HS-27A (cell line): Measurements from ENCODE around the gene SRR.

Source experiments
- DNase-seq: peaks from one replicate; pipeline ENCODE4 v3.0.0-alpha.2; 2012; ENCODE audit warnings: low read depth, missing footprints

Gene SRR

DNA sequence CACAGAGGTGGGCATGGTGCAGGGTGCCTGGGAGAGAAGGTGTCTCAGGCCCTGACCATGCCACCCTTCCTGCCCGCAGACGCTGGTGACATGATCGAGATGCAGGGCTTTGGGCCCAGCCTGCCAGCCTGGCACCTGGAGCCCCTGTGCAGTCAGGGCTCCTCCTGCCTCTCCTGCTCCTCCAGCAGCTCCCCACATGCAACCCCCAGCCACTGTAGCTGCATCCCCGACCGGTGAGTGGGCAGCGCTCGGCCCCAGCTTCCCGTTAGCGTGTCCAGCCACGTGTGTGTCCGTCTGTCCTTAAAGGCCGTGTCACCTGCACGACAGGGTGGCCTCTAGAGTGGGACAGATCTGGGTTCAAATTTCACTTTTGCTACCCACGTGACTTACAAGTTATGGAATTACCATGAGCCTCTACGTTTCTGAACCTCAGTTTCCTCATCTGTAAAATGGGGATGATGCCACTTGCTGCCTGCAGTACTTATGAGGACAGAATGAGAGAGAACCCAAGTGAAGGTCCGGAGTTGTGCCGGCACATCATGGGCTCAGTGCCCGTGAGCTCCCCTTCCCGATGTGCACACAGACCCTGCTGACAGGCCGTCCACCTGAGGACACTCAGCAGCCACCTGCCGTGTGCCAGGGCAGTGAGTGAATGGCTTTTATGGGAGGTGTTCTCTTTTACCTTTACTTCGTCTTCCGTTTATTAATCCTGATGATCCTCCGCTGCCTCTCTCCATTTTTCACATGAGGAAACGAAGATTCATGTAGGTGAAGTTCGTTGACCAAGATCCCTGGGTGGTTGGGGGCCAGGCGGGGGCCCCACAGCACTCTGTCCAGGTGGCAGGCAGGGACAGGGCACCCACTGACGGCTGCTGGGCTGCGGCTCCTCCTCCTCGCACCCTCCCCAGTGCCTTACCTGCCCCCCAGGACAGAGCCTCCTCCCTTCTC, 67.7 kb downstream of the SRR start:
- no peak for DNase-seq

DNA sequence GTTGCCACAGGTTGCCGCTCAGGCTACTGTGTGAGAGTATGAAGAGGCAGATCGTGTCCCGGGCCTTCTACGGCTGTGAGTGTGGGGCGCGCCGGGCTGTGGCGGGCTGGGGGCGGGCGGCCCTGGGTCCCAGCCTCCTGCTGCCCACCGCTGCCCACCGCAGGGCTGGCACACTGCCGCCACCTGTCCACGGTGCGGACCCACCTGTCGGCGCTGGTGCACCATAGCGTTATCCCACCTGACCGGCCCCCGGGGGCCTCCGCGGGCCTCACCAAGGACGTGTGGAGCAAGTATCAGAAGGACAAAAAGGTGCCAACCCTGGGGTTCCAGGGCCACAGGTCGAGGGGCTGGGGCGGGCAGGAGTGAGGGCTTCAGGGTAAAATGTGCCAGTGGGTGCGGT, 68.4 kb downstream of the SRR start:
- no peak for DNase-seq

DNA sequence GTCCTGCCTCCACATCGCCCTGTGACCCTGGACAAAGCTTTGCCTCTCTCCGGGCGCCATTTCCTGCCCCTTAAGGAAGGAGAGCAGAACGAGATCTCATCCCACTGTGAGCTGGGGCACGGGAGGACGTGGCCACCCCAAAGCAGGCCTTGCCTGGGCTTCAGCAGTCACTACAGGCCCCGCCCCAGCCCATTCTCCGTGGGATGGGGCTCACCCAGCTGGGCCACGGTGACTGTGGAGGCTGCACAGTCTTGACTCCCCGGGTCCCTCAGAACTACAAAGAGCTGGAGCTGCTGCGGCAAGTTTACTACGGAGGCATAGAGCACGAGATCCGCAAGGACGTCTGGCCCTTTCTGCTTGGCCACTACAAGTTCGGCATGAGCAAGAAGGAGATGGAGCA, 68.9 kb downstream of the SRR start:
- DNase-seq, result no peak

DNA sequence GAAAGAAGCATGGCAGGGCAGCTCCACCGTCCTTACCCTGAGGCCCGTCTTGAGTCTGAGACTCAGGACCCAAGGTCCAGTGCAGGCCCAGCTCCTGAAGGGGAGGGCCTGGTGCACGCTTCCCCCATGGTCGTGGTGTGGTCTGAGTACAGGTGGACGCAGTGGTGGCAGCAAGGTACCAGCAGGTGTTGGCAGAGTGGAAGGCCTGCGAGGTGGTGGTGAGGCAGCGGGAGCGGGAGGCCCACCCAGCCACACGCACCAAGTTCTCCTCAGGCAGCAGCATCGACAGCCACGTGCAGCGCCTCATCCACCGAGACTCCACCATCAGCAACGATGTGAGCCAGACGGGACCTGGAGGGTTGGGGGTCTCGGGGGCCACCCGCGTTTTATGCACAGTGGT, 69.4 kb downstream of the SRR start:
- DNase-seq, result no peak
